SH-SY5Y (cell line): Measurements from ENCODE around the gene CASK.

Experiments
- GATA2 ChIP-seq: IDR thresholded peaks from 2 replicates; pipeline ENCODE4 v1.6.1; 2011; ENCODE audit warnings: mild to moderate bottlenecking, low read depth, low read length
- GATA3 ChIP-seq: IDR thresholded peaks from 2 replicates; pipeline ENCODE4 v1.6.1; 2011; ENCODE audit warnings: low read depth, mild to moderate bottlenecking, low read length, moderate library complexity

DNA sequence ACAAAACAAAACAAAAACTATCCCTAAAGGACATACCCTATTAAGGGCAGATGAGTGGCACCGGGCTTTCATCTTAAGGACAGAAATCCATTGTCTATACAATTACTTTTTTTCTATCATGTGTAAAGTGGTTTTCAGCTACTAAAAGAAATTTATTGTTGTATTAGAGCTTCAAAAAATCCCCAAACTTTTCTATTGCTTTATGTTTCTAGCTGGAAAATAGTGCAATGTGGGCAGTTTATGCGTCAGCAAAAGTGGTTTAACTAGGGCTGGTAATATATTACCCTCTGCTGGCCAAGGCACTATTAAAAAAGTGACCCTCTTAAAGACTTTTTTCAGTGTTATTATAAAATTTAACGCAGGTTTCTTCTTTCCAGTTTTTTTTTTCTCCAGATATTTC, 214.9 kb downstream of the CASK start:
- TF ChIP-seq GATA2 (no peak), GATA3 (no peak)
